Measurements from ENCODE around the gene TTC28.
"Not testable (repeated sequence)": the region's sequence is repeated elsewhere in the genome, so short reads cannot be mapped to it uniquely, and the experiment has no call there.

Gene TTC28

GRCh38 chr22:28169314-28169713 is 510.3 kb downstream of the TTC28 start:
- H3K4me3 ChIP-seq (ENCODE audit: low read depth, low read length), result not testable (repeated sequence)

GRCh38 chr22:28155808-28156207 is 523.8 kb downstream of the TTC28 start:
- H2AFZ ChIP-seq (ENCODE audit: low read length, unreplicated experiment), result no peak overlapping the region
- no peak overlapping the region for H3K27ac ChIP-seq (ENCODE audit: low read depth, low read length)
- no peaks in the 10 kb centered on the region for H3K27me3 ChIP-seq (ENCODE audit: insufficient read depth, low read length)
- H3K79me2 ChIP-seq (ENCODE audit: control insufficient read depth, insufficient read depth, low read length, unreplicated experiment), result no peaks in the 10 kb centered on the region
- no peaks in the 10 kb centered on the region for H3K36me3 ChIP-seq (ENCODE audit: insufficient read depth, low read length)
- no peak overlapping the region for H3K4me3 ChIP-seq (ENCODE audit: low read depth, low read length)
- no peaks in the 10 kb centered on the region for H3K4me1 ChIP-seq (ENCODE audit: control insufficient read depth, insufficient read depth, low read length, unreplicated experiment)

More at GRCh38 chr22:28169314-28169713, 510.3 kb downstream of the TTC28 start:
- H3K36me3 ChIP-seq (ENCODE audit: insufficient read depth, low read length); H3K4me1 ChIP-seq (ENCODE audit: control insufficient read depth, insufficient read depth, low read length, unreplicated experiment); H3K79me2 ChIP-seq (ENCODE audit: control insufficient read depth, insufficient read depth, low read length, unreplicated experiment); H3K27me3 ChIP-seq (ENCODE audit: insufficient read depth, low read length); H2AFZ ChIP-seq (ENCODE audit: low read length, unreplicated experiment); H3K27ac ChIP-seq (ENCODE audit: low read depth, low read length): not testable (repeated sequence)

- Histone ChIP-seq H3K79me2 (ENCODE audit: control insufficient read depth, insufficient read depth, low read length, unreplicated experiment) (no peaks in the 10 kb centered on the region), H3K36me3 (ENCODE audit: insufficient read depth, low read length) (no peaks in the 10 kb centered on the region), H2AFZ (ENCODE audit: low read length, unreplicated experiment) (no peak overlapping the region), H3K27ac (ENCODE audit: low read depth, low read length) (no peak overlapping the region), H3K4me3 (ENCODE audit: low read depth, low read length) (no peak overlapping the region), H3K27me3 (ENCODE audit: insufficient read depth, low read length) (no peaks in the 10 kb centered on the region), H3K4me1 (ENCODE audit: control insufficient read depth, insufficient read depth, low read length, unreplicated experiment) (no peaks in the 10 kb centered on the region)
Observed at GRCh38 chr22:28154861-28155260, 524.8 kb downstream of the TTC28 start.

- no peak overlapping the region for H2AFZ ChIP-seq (ENCODE audit: low read length, unreplicated experiment)
- no peaks in the 10 kb centered on the region for H3K4me1 ChIP-seq (ENCODE audit: control insufficient read depth, insufficient read depth, low read length, unreplicated experiment)
- H3K36me3 ChIP-seq (ENCODE audit: insufficient read depth, low read length), result no peaks in the 10 kb centered on the region
- H3K27ac ChIP-seq (ENCODE audit: low read depth, low read length), result no peak overlapping the region
- no peaks in the 10 kb centered on the region for H3K27me3 ChIP-seq (ENCODE audit: insufficient read depth, low read length)
- no peaks in the 10 kb centered on the region for H3K79me2 ChIP-seq (ENCODE audit: control insufficient read depth, insufficient read depth, low read length, unreplicated experiment)
- H3K4me3 ChIP-seq (ENCODE audit: low read depth, low read length), result no peak overlapping the region
Observed at GRCh38 chr22:28151151-28151816, 528.4 kb downstream of the TTC28 start.

GRCh38 chr22:28148816-28149465 is 530.7 kb downstream of the TTC28 start:
- H3K27ac ChIP-seq (ENCODE audit: low read depth, low read length), result no peak overlapping the region
- H3K27me3 ChIP-seq (ENCODE audit: insufficient read depth, low read length), result no peaks in the 10 kb centered on the region
- H3K79me2 ChIP-seq (ENCODE audit: control insufficient read depth, insufficient read depth, low read length, unreplicated experiment), result no peaks in the 10 kb centered on the region
- no peak overlapping the region for H2AFZ ChIP-seq (ENCODE audit: low read length, unreplicated experiment)
- H3K4me1 ChIP-seq (ENCODE audit: control insufficient read depth, insufficient read depth, low read length, unreplicated experiment), result no peaks in the 10 kb centered on the region
- H3K36me3 ChIP-seq (ENCODE audit: insufficient read depth, low read length), result no peaks in the 10 kb centered on the region
- no peak overlapping the region for H3K4me3 ChIP-seq (ENCODE audit: low read depth, low read length)

- no peaks in the 10 kb centered on the region for H3K79me2 ChIP-seq (ENCODE audit: control insufficient read depth, insufficient read depth, low read length, unreplicated experiment)
- peaks cover 15% of the 10 kb centered on the region for H3K4me1 ChIP-seq (ENCODE audit: control insufficient read depth, insufficient read depth, low read length, unreplicated experiment)
- H2AFZ ChIP-seq (ENCODE audit: low read length, unreplicated experiment), result no peak overlapping the region
- no peak overlapping the region for H3K4me3 ChIP-seq (ENCODE audit: low read depth, low read length)
- no peaks in the 10 kb centered on the region for H3K36me3 ChIP-seq (ENCODE audit: insufficient read depth, low read length)
- no peaks in the 10 kb centered on the region for H3K27me3 ChIP-seq (ENCODE audit: insufficient read depth, low read length)
- H3K27ac ChIP-seq (ENCODE audit: low read depth, low read length), result no peak overlapping the region
Observed at GRCh38 chr22:28147401-28147800, 532.2 kb downstream of the TTC28 start.

DNA sequence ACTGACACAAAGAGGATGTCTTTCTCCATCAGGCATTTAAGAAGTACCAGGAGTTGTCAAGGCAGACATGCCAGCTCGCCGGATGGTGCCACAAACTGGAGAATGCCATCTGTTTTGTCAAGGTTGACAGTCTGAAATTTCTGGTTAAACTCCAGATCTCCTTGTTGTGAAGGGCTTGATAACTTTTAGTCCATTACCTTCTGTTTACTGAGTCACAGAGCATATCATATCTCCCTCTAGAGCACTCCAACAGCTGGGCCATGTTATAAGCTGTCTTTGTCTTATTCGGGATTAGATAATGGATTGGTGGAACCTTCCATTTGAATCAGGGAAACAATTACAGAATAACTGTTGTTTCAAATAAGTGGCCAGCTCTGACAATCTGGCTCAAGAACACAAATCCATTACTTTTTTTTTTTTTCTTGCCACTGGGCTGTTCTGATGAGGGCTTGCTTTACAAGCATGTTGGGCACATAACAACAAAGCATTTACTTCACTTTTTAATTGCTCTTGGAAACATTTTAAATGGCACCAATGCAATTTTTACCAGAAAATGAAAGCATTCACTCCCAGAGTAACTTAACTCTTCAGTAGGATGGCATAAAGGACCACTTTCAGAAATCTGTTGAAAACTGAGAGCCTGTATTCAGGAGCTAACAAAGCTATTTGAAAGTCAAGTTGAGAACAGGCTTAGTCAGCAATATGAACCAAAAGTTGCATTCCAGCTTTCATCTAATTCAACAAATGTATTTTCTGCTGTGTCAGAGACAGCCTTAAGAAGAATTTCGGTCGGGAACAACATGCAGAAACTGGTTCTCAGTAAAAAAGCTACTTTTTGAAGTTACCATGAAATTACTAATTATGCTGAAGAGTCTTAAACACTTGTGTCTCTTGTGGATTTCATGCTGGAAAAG is 533.0 kb downstream of the TTC28 start:
- Histone ChIP-seq H3K27me3 (ENCODE audit: insufficient read depth, low read length) (no peaks in the 10 kb centered on the region), H3K4me3 (ENCODE audit: low read depth, low read length) (no peak overlapping the region), H3K4me1 (ENCODE audit: control insufficient read depth, insufficient read depth, low read length, unreplicated experiment) (peaks cover 21% of the 10 kb centered on the region), H2AFZ (ENCODE audit: low read length, unreplicated experiment) (no peak overlapping the region), H3K36me3 (ENCODE audit: insufficient read depth, low read length) (no peaks in the 10 kb centered on the region), H3K27ac (ENCODE audit: low read depth, low read length) (no peak overlapping the region), H3K79me2 (ENCODE audit: control insufficient read depth, insufficient read depth, low read length, unreplicated experiment) (no peaks in the 10 kb centered on the region)

GRCh38 chr22:28143961-28144745 is 535.5 kb downstream of the TTC28 start:
- no peak overlapping the region for H2AFZ ChIP-seq (ENCODE audit: low read length, unreplicated experiment)
- no peak overlapping the region for H3K27ac ChIP-seq (ENCODE audit: low read depth, low read length)
- no peaks in the 10 kb centered on the region for H3K36me3 ChIP-seq (ENCODE audit: insufficient read depth, low read length)
- H3K4me1 ChIP-seq (ENCODE audit: control insufficient read depth, insufficient read depth, low read length, unreplicated experiment), result peaks cover 44% of the 10 kb centered on the region
- H3K4me3 ChIP-seq (ENCODE audit: low read depth, low read length), result no peak overlapping the region
- H3K79me2 ChIP-seq (ENCODE audit: control insufficient read depth, insufficient read depth, low read length, unreplicated experiment), result no peaks in the 10 kb centered on the region
- no peaks in the 10 kb centered on the region for H3K27me3 ChIP-seq (ENCODE audit: insufficient read depth, low read length)

DNA sequence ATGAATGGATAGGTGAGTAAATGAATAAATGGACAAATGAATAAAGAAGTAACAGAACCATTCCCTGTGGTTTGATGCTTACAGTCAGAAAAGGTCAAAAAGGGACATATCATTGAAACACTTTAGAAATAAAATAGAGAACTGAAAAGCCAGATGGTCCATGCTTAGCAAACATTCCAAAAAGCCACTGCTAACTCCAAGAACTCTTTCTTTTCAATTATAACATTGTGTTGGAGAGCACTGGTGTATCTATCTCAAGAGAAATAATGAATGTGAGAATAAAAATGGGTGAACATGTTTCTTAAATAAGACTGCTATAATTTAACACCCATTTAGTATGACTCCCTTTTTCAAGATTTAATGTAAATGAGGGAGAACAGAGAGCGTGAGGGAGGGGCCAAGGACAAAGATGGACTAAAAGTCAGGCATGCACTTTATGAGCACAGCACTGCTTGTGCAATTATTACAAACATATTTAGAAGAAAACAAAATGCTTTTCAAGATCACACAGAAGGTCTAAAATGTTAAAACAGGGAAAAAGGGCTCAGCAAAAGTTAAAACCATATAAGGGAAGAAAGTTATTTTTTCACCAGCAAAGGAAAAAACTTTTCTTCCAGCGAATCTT is 536.3 kb downstream of the TTC28 start:
- Histone ChIP-seq H3K27ac (ENCODE audit: low read depth, low read length) (peak overlapping the region; percentile 92), H3K4me1 (ENCODE audit: control insufficient read depth, insufficient read depth, low read length, unreplicated experiment) (peaks cover 47% of the 10 kb centered on the region), H3K79me2 (ENCODE audit: control insufficient read depth, insufficient read depth, low read length, unreplicated experiment) (no peaks in the 10 kb centered on the region), H3K36me3 (ENCODE audit: insufficient read depth, low read length) (no peaks in the 10 kb centered on the region), H3K27me3 (ENCODE audit: insufficient read depth, low read length) (no peaks in the 10 kb centered on the region), H3K4me3 (ENCODE audit: low read depth, low read length) (no peak overlapping the region), H2AFZ (ENCODE audit: low read length, unreplicated experiment) (no peak overlapping the region)
